ENCODE measurements around the gene OCA2.
"Not testable (repeated sequence)": the region's sequence is repeated elsewhere in the genome, so short reads cannot be mapped to it uniquely, and the experiment has no call there.

OCA2 gene

DNA sequence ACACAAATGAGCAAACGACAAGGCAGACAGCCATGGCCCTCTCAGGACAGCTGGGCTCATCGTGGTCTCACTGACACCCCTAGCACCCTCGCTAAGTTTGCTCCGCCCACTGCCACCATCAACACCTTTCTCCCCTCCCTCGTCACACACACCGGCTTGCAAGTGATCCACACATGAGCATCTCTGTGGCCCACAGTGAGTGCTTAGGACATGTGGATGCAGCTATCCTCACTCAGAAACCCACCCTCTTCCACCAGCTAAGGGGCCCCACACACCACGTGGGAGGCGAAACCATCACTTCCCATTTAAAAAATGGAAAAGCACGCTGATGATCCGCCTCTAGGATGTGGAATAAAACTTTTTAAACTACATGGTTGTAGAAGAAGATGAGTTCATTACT is 105.6 kb downstream of the OCA2 start:
- no peak for DNase-seq

- no peak for DNase-seq
Measured at GRCh38 chr15:27990521-27991515, 108.3 kb downstream of the OCA2 start.

DNA sequence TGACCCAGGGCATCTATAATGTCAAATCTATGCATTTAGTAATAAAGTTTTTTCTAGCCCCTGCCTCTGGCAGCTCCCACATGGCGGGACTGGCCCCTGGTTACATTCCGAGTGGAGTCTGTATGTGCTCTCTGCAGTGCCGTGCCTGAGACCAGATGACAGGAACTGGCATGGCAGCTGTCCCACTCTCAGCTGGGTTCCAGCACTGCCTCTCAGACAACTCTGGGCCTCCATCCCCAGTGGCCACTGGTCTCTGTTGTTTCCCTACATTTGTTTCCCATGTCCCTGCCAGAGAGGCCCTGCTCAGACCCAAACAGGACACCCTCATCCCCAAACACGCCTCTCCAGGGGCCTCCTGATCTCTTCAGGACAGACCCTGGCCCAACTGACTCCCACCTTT is 109.3 kb downstream of the OCA2 start:
- DNase-seq = no peak

DNA sequence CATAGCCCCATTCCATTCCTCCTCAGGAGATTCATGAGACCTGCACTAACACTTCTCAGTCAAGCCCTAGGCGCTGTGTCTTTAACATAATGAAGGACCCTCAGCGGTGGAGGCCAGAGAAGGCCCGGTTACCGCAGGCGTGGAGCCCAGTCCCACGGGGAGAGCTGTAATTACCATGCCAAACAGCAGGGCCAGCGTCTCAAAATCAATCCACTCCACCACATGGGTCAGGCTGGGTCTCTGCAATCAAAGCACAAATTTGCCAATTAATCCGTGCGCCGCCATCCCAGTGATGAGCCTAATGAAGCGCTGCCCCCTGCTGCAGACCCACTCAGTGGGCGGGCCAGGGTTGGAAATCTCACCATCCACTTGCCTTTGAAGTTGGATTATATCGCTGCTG is 109.7 kb downstream of the OCA2 start:
- no peak for DNase-seq

DNA sequence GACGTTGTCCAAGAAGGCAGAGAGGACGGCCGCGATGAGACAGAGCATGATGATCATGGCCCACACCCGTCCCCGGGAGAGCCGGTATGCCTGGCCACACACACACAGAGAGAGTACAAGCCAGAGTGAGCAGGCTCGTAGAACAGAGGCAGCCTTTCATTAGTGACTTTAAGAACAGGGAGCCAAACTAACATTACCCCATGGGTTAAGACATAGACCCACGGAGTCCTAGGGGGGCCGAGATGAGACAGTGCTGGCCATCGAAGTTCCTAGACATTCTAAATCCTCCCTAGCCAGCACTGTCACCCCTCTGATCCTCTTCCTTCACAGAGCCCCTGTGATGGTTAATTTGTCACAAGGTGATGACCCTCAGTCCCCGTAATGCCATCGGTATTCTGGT is 114.0 kb downstream of the OCA2 start:
- no peak for DNase-seq

- no peak for DNase-seq
Measured at GRCh38 chr15:27983496-27983895, 115.6 kb downstream of the OCA2 start.

- DNase-seq = no peak
Measured at GRCh38 chr15:27977696-27978095, 121.4 kb downstream of the OCA2 start.

DNA sequence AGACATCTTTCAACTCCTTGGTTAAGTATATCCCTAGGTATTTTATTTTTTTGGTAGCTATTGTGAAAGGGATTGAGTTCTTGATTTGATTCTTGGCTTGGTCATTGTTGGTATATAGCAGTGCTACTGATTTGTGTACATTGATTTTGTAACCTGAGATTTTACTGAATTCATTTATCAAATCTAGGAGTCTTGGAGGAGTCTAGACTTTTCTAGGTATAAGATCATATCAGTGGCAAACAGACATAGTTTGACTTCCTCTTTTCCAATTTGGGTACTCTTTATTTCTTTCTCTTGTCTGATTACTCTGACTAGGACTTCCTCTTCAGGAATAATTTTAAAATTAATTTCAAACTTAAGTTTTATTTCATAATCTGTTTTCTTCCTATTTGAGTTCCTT is 125.2 kb downstream of the OCA2 start:
- DNase-seq = no peak

GRCh38 chr15:27970661-27971392 is 128.3 kb downstream of the OCA2 start:
- DNase-seq = no peak

DNA sequence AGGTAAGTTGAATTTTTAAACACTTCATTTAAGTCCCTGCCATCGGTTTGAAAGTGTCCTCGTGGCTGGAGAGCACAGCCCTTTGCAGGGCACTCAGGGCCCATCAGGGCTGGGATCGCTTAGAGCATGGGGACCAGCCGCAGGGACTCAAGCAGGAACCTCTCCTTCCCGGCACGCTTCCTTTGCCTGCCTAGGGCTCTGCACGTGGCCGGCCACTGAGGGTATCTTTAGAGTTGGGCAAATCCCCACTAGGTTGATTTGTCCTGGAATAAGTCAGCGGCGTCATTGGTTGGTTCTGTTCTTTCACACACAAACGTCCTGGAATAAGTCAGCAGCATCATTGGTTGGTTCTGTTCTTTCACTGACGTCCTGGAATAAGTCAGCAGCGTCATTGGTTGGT is 131.6 kb downstream of the OCA2 start:
- no peak for DNase-seq

- no peak for DNase-seq
Measured at GRCh38 chr15:27965546-27965945, 133.6 kb downstream of the OCA2 start.

GRCh38 chr15:27961801-27962200 is 137.3 kb downstream of the OCA2 start:
- no peak for DNase-seq

GRCh38 chr15:27958911-27959578 is 140.1 kb downstream of the OCA2 start:
- no peak for DNase-seq

- DNase-seq = no peak
Measured at GRCh38 chr15:27956285-27956684, 142.8 kb downstream of the OCA2 start.

DNA sequence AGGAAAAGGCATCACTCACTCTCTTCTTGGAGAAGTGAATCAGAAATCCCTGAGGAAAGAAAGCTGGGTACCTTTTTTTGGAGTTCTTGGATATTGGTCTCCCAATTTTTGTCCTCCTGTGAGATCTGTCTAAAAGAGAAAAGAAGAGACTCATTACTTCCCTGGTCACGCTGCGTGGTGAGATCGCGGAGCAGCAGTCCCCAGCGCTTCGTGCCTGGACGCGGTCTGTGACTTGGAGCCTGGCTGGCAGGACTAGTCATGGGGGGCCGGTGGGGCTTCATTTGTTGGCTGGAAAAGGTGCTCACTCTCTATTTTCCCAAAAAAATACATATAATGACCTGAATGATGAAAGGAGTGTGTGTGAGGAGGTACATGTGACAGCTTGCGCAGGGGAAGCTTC is 144.0 kb downstream of the OCA2 start:
- DNase-seq = no peak

GRCh38 chr15:27952593-27952992 is 146.5 kb downstream of the OCA2 start:
- not testable (repeated sequence) for DNase-seq

DNA sequence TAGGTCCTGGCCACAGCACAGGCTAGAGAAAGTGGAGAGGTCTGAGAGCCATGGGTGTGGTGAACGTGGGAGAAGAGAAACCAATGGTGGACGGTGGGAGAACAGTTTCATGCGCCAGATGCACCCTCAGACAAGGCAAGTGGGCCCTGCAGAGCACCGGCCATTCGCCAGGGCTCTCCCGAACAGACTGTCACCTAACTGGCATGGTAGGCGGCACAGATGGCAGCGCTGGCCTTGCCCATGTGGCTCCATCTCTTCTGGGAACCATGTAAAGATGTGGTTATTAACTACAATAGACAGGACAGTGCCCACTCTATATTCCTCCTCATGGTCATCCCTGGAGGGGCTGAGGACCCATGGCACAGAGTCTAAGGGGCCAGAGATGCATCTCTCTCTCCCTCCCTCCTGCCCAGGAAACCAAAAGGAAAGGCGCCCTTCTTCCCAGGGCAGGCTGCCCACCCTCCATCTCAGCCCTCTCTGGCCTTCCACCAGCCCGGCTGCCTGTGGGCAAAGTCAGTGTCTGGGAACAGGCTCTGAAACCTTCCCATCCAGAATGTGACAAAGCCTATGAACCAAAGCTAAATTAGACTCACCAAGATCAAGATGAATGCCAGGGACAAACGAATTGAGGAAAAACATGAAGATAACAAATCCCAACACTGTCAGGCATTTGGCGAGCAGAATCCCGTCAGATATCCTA is 147.8 kb downstream of the OCA2 start:
- no peak for DNase-seq

GRCh38 chr15:27949089-27949488 is 150.0 kb downstream of the OCA2 start:
- DNase-seq = no peak

GRCh38 chr15:27939246-27939645 is 159.9 kb downstream of the OCA2 start:
- no peak for DNase-seq

DNA sequence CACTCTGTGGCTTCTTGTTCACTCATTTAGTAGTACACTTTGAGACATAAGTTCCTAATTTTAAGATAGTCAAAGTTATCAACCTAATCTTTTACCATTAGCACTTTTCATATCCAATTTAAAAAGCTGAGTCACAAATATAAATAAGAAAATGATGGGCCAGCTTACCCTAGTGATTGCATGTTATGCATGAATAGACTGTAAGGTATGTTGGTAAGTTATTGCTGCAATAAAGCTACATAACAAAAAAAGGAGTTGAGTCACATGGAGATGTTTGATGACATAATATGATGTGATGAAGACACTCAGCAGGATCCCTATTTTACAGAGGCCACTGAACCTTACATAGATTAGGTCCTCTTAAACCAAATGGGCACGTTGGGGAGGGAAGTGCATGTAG is 161.3 kb downstream of the OCA2 start:
- no peak for DNase-seq

DNA sequence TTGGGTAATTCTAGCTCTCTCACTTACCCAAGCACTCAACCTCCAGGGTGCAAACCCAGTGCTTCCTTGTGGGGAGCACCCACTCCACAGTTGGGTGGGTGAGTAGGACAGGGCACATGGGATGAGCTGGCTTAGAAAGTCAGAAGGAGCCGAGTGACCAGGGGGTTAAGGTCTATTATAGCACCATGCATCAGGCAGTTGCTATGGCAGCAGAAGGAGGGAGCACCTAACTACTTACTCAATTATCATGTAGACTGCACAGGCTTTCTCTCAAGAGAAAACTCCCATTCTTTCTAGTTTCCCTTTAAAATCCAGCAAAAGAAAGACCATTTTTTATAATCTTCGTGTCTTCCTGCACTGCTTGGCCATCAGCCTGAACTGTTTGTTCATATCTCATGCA is 163.0 kb downstream of the OCA2 start:
- no peak for DNase-seq

DNA sequence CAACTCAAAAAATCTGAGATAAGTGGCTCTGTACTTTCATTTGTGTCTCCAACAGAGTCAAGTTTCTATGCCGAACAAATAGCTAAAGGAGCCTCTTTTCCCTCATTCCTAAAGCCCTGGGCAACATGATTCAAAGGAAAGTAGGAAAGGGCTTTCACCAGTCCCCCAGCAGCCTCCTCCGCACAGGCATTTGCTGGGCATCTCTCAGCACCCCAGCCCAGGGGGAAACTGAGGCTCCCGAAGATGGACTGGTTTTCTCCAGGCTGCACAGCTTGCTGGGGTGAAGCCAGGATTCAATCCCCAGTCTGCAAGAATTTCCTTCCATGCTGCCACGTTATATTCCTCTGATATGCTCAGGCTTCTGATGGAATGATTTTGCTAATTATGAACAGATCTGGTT is 163.8 kb downstream of the OCA2 start:
- no peak for DNase-seq

DNA sequence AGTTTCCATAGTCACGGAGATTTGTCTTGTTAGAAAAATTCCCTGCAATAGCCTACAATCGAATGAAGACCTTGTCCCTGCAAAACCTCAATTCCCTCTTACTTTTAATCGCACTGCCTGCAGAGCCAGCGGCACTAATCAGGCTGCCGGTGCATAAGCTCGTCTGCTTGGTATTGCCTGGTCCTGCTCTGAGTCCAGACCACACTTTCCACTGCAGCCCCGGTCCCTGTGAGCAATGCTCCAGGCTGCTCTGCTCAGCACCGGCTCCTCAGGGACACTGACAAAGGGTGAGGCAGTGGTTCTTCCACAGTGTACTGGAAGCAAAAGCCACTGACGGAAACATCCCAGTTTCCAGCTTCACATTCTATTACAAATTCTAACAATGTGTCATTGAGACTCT is 164.3 kb downstream of the OCA2 start:
- DNase-seq = no peak
